ENCODE results near the gene MYNN.
A peak's percentile ranks its signal among the peaks of the same experiment; 100 is the strongest.

MYNN gene

DNA sequence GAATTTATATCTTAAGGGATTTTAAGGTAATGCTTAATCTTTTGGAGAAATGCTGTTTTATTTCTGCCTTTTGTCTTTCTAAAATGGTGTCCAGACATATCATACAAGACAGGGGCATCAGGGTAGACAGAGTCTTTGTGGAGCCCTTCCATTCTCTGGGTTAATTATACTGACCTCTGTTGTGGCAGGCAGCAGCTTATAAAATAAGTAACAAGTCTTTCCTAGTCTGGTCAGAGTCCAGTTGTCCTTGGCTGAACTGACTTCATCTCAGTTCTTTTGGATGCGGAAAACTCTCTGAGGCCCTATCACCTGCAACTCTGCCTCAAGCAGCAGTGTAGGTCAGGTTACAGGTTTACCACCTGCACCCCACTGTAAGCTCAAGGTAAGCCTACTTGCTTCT is 19.2 kb downstream of the MYNN start:
- H3K36me3 Mint-ChIP-seq, result peaks cover 22% of the 10 kb centered on the region
- no peaks in the 10 kb centered on the region for H3K9me3 Mint-ChIP-seq
- DNase-seq, result no peak
- no peak overlapping the region for H3K27ac Mint-ChIP-seq
- no peak overlapping the region for H3K4me3 Mint-ChIP-seq
- no peaks in the 10 kb centered on the region for H3K27me3 Mint-ChIP-seq
- CTCF ChIA-PET, result no interaction called here
- peaks cover 2% of the 10 kb centered on the region for H3K4me1 Mint-ChIP-seq

DNA sequence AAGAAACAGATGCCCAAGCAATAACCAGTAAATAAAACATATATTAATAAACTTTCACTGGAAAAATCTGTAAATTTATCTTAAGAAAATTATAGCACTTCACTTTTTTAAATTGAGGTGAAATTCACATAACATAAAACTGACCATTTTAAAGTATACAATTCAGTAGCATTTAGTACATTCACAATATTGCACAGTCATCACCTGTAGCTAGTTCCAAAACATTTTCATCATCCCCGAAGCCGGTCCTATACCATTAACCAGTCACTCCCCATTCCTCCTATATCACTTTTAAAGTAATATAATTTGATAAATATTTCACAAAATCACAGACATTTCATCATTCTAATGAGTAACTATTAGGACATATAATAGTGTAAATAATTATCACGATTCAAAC is 31.5 kb downstream of the MYNN start:
- Mint-ChIP-seq H3K27ac (no peak overlapping the region), H3K36me3 (peaks cover 18% of the 10 kb centered on the region), H3K9me3 (no peaks in the 10 kb centered on the region), H3K4me3 (no peak overlapping the region), H3K27me3 (no peaks in the 10 kb centered on the region), H3K4me1 (peaks cover 18% of the 10 kb centered on the region)
- CTCF ChIA-PET, result no interaction called here
- no peak for DNase-seq

DNA sequence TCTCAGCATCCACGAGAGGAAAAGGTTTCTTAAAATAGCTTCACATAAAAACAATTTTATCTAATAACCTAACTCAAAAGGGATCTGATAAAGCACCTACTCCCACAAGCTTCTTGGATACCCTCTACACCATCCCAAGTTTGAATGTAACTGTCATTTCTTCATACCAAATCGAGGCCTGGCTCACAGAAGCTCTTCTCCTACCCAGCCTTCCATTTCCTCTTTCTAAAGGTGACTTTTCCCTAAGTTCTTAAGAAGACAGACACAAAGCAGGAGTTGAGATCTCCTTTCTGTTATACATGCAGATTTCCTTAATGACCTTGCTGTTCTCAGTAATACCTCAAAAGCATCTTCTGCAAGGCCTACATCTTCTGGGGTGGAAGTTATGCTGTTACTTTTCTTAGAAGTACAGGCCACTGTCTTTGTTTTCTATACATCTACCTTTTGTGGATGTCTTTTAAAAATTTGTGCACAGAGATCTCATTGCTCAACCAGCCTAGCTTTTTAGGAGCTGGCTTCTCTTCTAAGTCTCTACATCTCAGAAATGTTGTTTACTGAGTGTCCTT is 36.1 kb downstream of the MYNN start:
- H3K4me1 Mint-ChIP-seq, result peaks cover 51% of the 10 kb centered on the region
- peak overlapping the region; percentile 69 for H3K27ac Mint-ChIP-seq
- DNase-seq, result no peak
- peaks cover 11% of the 10 kb centered on the region for H3K36me3 Mint-ChIP-seq
- peaks cover 19% of the 10 kb centered on the region for H3K27me3 Mint-ChIP-seq
- H3K9me3 Mint-ChIP-seq, result no peaks in the 10 kb centered on the region
- CTCF ChIA-PET, result no interaction called here
- no peak overlapping the region for H3K4me3 Mint-ChIP-seq

DNA sequence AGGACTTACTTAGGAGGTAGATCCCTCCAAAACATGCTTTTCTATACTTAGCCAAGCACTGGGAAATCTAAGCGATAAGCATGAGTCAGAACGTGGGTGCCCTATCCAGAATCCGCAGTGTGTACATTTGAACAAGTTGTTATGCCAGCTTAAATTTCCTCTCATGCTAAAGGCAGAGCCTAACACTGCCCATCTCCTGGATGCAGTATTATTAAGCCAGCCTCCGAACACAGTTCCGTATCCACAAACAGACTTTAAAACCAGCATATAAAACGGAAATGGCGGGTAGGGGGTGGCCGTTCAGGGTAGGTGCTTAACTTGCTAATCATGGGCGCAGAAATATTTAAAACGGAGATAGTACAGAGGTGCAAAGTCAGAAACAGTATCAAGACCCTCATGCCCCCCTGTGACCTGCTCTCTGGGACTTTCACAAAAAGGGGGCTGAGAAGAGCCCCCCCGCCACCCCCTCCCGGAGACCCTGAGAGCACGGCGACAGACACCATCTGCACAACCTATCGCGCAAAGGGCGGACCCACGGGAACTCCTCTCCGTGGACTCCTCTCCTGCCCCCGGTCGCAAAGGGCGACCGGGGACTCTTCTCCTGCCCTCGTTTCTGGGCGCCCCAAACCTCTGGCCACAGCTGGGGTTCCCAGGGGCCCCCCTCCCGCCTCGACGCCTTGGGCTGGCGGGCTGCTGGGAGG is 38.6 kb downstream of the MYNN start:
- DNase-seq, result peak; percentile 44
- Mint-ChIP-seq H3K27me3 (peaks cover 31% of the 10 kb centered on the region), H3K36me3 (peaks cover 17% of the 10 kb centered on the region), H3K4me1 (peaks cover 55% of the 10 kb centered on the region), H3K27ac (peak overlapping the region; percentile 87), H3K9me3 (peaks cover 12% of the 10 kb centered on the region), H3K4me3 (peak overlapping the region; percentile 84)
- CTCF ChIA-PET, result interaction anchor here (0.7 to 1.6 kb wide), 5 partner anchors 23 to 454 kb away, joined by 3 to 6 read pairs (median 3); no protein-coding TSS in a partner anchor

DNA sequence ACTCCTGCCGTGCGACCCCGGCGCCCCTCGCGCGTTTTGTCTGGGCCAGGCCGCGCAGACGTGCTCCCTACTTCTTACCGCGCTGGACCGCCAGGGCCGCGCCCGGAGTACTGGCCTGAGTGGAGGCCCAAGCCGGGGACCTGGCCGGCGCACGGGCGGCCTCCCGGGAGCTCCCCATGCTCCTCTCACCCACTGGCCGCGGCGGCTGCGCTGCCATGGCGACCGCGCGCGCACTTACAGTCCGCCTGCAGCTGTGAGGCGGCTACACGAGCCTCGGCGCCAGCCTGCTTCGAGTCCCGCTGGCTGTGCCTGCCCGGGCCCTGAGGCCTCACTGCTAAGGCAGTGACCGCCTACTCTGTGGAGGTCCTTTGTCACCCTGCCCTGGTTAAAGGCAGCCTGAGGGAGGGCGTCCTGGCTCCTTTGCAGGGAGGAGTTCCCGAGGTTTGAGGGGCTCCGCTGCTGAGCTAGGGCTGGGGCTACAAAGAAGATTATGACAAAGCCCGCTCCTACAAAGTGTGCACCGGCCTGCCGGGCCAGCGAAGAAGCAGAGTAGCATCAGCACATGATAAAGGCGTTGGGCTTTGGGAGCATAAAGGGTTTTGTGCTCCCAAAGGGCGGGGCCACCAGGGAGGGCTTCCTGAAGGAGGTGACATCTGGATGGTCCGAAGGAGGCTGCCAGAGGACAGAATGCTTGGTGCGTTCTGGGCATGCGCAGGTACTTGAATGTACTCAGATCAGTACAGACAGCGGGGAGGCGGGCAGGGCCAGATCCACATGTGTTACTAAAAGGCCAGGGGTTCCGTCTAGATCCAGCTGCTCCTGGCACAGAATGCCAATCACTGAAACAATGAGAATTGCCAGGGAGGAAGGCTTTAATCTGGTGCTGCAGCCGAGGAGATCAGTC is 39.4 kb downstream of the MYNN start, which contains the start of the genes LRRC34 and LRRIQ4:
TSS of gene LRRC34 (minus strand) at position 573 of the 904 bp plus-strand sequence. CDS start at position 217, 356 bp downstream.
TSS of gene LRRIQ4 (plus strand) at position 539 of the 904 bp plus-strand sequence. CDS start 9,052 bp downstream, outside the sequence.
- H3K36me3 Mint-ChIP-seq, result peaks cover 14% of the 10 kb centered on the region
- H3K4me1 Mint-ChIP-seq, result peaks cover 55% of the 10 kb centered on the region
- H3K27ac Mint-ChIP-seq, result peak within 1 kb of the TSS; percentile 87
- H3K9me3 Mint-ChIP-seq, result peaks cover 12% of the 10 kb centered on the region
- H3K4me3 Mint-ChIP-seq, result peak within 1 kb of the TSS; percentile 84
- peaks cover 31% of the 10 kb centered on the region for H3K27me3 Mint-ChIP-seq
- CTCF ChIA-PET, result interaction anchor here (0.7 to 1.6 kb wide), 6 partner anchors 24 to 544 kb away, joined by 3 to 6 read pairs (median 3); no protein-coding TSS in a partner anchor
- peak; percentile 81 for DNase-seq

DNA sequence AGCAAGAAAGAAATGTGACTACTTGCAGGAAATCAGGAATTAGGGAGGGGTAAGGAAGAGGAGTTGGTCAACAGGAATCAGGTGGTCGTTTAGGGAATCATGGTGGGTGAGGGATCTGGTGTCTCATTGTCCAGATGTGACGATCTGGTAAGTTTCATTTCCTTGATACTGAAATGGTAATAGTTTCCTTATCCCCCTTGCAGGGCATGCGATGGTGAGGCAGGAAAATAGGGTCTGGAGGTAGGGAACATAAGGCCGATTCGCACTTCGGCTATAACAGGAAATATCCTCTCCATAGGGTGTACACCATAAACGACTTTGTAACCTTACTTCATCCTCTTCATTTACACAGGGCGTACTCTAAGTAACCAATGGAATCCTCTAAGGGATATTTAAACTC is 40.1 kb downstream of the MYNN start:
- H3K27ac Mint-ChIP-seq, result peak overlapping the region; percentile 87
- H3K9me3 Mint-ChIP-seq, result peaks cover 12% of the 10 kb centered on the region
- CTCF ChIA-PET, result interaction anchor here (0.8 to 1.6 kb wide), 3 partner anchors 41 to 543 kb away, joined by 3 to 6 read pairs (median 3); no protein-coding TSS in a partner anchor
- H3K4me3 Mint-ChIP-seq, result peak overlapping the region; percentile 84
- peaks cover 38% of the 10 kb centered on the region for H3K27me3 Mint-ChIP-seq
- peaks cover 13% of the 10 kb centered on the region for H3K36me3 Mint-ChIP-seq
- peaks cover 50% of the 10 kb centered on the region for H3K4me1 Mint-ChIP-seq
- DNase-seq, result no peak

DNA sequence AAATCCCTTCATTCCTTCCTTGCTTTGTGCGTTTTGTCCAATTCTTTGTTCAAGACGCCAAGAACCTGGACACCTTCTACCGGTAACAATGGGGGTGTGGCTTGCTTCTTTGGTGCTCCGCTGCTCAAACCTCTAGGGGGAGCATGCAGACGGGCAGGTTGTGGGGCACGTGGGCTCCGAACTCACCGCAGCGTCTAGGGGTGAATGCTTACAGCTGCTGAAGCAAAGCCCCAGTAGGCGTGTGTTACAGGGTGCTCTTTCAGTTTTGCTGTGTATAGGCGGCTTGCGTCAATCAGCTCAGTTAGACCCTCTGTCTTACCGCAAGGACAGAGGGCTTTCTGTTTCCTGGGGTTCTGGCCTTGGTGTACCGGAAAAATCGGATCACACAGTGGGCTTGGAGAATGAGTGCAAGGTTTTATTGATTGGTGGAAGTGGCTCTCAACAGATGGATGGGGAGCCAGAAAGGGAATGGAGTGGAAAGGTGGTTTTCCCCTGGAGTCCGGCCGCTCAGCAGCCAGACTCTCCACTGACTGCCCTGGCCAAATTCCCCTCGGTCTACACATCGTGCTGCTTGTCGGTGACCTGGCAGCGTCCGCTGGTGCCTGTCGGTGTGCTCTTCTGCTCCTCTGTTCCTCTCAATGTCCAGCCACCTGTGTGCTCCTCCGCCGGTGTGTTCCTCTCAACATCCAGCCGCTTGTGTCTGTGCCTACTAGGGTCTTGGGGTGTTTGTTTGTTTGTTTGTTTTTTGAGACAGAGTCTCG is 40.7 kb downstream of the MYNN start:
- Mint-ChIP-seq H3K4me3 (peak overlapping the region; percentile 84), H3K4me1 (peaks cover 44% of the 10 kb centered on the region), H3K9me3 (peaks cover 12% of the 10 kb centered on the region), H3K27ac (peak overlapping the region; percentile 87), H3K36me3 (peaks cover 8% of the 10 kb centered on the region), H3K27me3 (peaks cover 40% of the 10 kb centered on the region)
- CTCF ChIA-PET, result no interaction called here
- DNase-seq, result peak; percentile 88

DNA sequence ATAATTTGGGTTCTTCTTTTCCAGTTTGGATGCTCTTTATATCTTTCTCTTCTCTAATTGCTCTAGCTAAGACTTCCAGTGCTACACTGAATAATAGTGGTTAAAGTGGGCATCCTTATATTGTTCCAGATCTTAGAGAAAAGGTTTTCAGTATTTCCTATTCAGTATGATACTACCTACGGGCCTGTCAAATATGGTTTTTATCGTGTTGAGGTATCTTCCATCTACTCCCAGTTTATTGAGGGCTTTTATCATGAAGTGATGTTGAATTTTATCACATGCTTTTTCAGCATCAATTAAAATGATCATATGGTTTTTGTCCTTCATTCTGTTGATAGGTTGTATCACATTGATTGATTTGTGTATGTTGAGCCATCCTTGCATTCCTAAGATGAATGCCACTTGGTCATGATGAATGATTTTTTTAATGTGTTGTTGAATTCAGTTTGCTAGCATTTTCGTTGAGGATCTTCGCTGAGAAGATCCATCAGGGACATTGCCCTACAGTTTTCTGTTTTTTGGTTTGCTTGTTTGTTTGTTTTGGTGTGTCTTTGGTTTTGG is 42.5 kb downstream of the MYNN start:
- no peak overlapping the region for H3K27ac Mint-ChIP-seq
- H3K9me3 Mint-ChIP-seq, result peaks cover 12% of the 10 kb centered on the region
- no peak for DNase-seq
- H3K36me3 Mint-ChIP-seq, result peaks cover 8% of the 10 kb centered on the region
- H3K4me3 Mint-ChIP-seq, result no peak overlapping the region
- H3K27me3 Mint-ChIP-seq, result peaks cover 40% of the 10 kb centered on the region
- H3K4me1 Mint-ChIP-seq, result peaks cover 31% of the 10 kb centered on the region
- CTCF ChIA-PET, result no interaction called here

DNA sequence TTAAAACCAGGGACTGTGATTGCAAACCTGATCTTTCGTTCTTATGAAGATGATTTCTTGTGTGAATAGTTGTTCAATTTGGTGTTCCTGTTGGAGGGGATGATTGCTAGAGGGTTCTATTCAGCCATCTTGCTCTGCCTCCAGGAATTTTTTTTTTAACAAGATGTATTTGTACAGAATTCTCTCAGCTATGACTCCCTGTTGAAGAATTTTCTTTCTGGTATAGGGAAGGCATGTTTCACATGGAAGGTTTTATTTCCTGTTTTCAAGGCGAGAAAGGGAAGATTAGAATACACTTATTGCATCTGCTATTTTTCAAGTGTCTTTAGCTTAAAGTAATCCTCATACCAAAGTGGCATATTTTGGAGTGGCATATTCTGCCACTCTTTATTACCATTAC is 45.1 kb downstream of the MYNN start:
- Mint-ChIP-seq H3K4me3 (no peak overlapping the region), H3K27ac (no peak overlapping the region), H3K36me3 (peaks cover 8% of the 10 kb centered on the region), H3K4me1 (peaks cover 13% of the 10 kb centered on the region), H3K9me3 (peaks cover 12% of the 10 kb centered on the region), H3K27me3 (peaks cover 42% of the 10 kb centered on the region)
- CTCF ChIA-PET, result no interaction called here
- DNase-seq, result no peak

DNA sequence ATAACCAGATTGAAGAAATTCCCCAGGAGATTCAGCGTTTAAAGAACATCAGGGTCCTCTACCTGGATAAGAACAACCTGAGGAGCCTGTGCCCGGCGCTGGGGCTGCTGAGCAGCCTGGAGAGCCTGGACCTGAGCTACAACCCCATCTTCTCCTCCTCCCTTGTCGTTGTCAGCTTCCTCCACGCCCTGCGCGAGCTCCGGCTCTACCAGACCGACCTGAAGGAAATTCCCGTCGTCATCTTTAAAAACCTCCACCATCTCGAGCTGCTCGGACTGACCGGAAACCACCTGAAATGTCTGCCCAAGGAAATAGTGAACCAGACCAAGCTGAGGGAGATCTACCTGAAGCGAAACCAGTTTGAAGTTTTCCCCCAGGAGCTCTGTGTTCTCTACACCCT is 48.9 kb downstream of the MYNN start:
- no peaks in the 10 kb centered on the region for H3K4me1 Mint-ChIP-seq
- no peak for DNase-seq
- H3K36me3 Mint-ChIP-seq, result no peaks in the 10 kb centered on the region
- no peak overlapping the region for H3K27ac Mint-ChIP-seq
- CTCF ChIA-PET, result no interaction called here
- H3K9me3 Mint-ChIP-seq, result no peaks in the 10 kb centered on the region
- H3K27me3 Mint-ChIP-seq, result peaks cover 25% of the 10 kb centered on the region
- H3K4me3 Mint-ChIP-seq, result no peak overlapping the region

DNA sequence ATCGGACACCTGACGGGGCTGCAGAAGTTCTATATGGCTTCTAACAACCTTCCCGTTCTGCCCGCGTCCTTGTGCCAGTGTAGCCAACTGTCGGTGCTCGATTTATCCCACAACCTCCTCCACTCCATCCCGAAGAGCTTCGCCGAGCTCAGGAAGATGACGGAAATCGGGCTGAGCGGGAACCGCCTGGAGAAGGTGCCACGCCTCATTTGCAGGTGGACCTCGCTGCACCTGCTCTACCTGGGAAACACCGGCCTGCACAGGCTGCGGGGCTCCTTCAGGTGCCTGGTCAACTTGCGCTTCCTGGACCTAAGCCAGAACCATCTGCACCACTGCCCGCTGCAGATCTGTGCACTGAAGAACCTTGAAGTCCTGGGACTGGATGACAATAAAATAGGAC is 49.3 kb downstream of the MYNN start:
- CTCF ChIA-PET, result no interaction called here
- no peaks in the 10 kb centered on the region for H3K4me1 Mint-ChIP-seq
- no peak overlapping the region for H3K27ac Mint-ChIP-seq
- no peaks in the 10 kb centered on the region for H3K9me3 Mint-ChIP-seq
- no peak overlapping the region for H3K4me3 Mint-ChIP-seq
- peaks cover 26% of the 10 kb centered on the region for H3K27me3 Mint-ChIP-seq
- H3K36me3 Mint-ChIP-seq, result no peaks in the 10 kb centered on the region
- DNase-seq, result no peak

DNA sequence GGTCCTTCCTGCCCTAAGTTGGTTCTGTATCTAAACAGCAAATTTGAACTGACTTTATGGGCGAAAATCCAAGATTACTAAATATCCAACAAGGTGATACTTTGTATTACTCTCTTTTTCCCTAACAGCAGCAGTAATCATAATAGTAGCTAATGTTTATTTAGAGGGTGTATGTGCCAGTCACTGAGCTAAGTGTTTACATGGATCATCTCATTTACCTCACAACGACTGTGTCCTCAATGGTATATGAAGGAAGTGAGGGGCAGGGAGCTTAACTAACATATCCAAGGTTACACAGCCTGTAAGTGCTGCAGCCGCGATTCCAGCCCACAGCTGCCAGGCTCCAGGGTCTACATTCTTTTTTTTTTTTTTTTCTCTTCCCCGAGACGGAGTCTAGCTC is 49.8 kb downstream of the MYNN start:
- CTCF ChIA-PET, result interaction anchor here (0.6 kb wide), 1 partner anchor 53 kb away, joined by 3 read pairs; the partner anchor contains the start of gene ACTRT3
- Mint-ChIP-seq H3K27me3 (peaks cover 22% of the 10 kb centered on the region), H3K27ac (no peak overlapping the region), H3K36me3 (no peaks in the 10 kb centered on the region), H3K9me3 (no peaks in the 10 kb centered on the region), H3K4me1 (no peaks in the 10 kb centered on the region), H3K4me3 (no peak overlapping the region)
- no peak for DNase-seq

DNA sequence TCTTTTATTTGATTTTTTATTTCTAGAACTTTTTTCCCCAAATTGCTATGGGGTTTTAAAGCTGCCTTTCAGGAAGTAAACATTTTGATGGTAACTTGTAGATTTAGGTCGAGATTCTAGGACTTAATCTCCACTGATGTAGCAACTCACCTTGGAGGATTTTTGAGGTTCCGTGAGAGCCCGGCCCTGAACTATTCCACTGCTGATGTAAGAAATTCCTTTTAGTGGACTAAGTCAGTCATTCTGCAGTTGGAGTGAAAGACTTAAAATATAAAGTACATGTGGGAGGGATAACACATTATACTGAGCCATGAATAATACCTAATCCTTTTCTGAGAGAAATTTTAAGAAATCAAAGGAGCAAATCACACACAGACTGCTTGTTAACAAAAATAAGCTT is 52.1 kb downstream of the MYNN start:
- CTCF ChIA-PET, result interaction anchor here (0.6 to 0.9 kb wide), 3 partner anchors 112 to 585 kb away, joined by 3 to 4 read pairs (median 3); partner anchors contain the start of gene SEC62
- no peak overlapping the region for H3K27ac Mint-ChIP-seq
- no peaks in the 10 kb centered on the region for H3K9me3 Mint-ChIP-seq
- no peak overlapping the region for H3K4me3 Mint-ChIP-seq
- peaks cover 10% of the 10 kb centered on the region for H3K4me1 Mint-ChIP-seq
- no peaks in the 10 kb centered on the region for H3K36me3 Mint-ChIP-seq
- H3K27me3 Mint-ChIP-seq, result peaks cover 17% of the 10 kb centered on the region
- DNase-seq, result no peak

Measured in activated naive CD4-positive, alpha-beta T cell treated with anti-CD3 and anti-CD28 coated beads, Interleukin-2, amount 10 ng/mL, durations not matched to agents 7 days and 5 days (primary cell).